Gastrocnemius medialis (tissue), 4 donors: Measurements from ENCODE around the gene ZNF488.

Experiments
- POLR2A ChIP-seq, 2 donors: fragments of 450-650 bp; IDR thresholded peaks; one replicate each; pipeline ENCODE4 v1.6.1; 2017; ENCODE audit warnings: antibody characterized with exemption in 2 of 2, mild to moderate bottlenecking in 2 of 2, moderate library complexity in 2 of 2
- TF ChIP-seq, protein P1 (sequence below), 5 experiments: fragments of 450-650 bp in 3 of 5; fragments of 200-600 bp in 2 of 5; sonication (generic) in 2 of 5; IDR thresholded peaks in 4 of 5; conservative IDR thresholded peaks in 1 of 5; 1 replicate in 4 of 5; 2 replicates in 1 of 5; pipeline ENCODE4 v1.5.1; 2016 to 2019; ENCODE audit warnings: antibody characterized with exemption in 5 of 5, mild to moderate bottlenecking in 3 of 5, moderate library complexity in 3 of 5

DNA sequence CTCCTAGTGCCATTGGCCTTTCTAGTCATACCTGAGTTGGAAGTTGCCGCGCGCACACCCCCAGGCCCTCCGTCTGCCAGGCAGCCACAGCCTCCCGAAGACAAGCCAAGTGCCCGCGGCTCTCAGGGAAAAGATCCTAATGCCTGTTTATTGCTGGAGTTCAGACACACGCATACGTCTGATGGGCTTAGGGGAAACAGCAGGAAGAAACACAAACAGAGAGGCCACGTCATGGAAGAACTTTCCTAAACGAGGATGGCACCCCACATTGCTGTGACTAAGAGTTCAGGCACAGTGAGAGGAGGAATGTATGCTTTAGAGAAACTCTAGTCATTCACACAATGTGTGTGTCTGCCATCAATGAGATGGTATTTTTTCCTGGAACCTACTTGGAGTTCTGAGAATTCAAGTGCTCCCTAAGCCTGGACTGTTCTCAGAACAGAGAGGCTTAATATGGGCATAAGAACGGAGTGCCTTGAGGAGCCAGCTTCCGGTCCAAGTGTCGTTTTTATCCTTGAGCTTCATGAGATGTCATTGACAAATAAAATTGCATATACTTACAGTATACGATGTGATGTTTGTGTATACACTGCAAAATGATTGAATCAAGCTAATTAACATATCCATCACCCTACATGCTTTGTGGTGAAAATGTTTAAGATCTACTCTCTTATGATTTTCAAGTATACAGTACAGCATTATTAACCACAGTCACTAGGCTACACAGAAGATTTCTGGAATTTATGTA, 47.5 kb downstream of the ZNF488 start:
- TF ChIP-seq, protein P1, sequence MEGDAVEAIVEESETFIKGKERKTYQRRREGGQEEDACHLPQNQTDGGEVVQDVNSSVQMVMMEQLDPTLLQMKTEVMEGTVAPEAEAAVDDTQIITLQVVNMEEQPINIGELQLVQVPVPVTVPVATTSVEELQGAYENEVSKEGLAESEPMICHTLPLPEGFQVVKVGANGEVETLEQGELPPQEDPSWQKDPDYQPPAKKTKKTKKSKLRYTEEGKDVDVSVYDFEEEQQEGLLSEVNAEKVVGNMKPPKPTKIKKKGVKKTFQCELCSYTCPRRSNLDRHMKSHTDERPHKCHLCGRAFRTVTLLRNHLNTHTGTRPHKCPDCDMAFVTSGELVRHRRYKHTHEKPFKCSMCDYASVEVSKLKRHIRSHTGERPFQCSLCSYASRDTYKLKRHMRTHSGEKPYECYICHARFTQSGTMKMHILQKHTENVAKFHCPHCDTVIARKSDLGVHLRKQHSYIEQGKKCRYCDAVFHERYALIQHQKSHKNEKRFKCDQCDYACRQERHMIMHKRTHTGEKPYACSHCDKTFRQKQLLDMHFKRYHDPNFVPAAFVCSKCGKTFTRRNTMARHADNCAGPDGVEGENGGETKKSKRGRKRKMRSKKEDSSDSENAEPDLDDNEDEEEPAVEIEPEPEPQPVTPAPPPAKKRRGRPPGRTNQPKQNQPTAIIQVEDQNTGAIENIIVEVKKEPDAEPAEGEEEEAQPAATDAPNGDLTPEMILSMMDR (IDR thresholded peaks at IDR 0.05 in 4 of 5, conservative IDR thresholded peaks at IDR 0.05 in 1 of 5), result no peak
- TF ChIP-seq POLR2A (IDR thresholded peaks at IDR 0.05), result no peak
